ENCODE measurements around the gene SERPINB10.

The SERPINB10 gene

GRCh38 chr18:63980896-63981460 is 73.2 kb downstream of the SERPINB10 start:
- TF ChIP-seq, protein P1, sequence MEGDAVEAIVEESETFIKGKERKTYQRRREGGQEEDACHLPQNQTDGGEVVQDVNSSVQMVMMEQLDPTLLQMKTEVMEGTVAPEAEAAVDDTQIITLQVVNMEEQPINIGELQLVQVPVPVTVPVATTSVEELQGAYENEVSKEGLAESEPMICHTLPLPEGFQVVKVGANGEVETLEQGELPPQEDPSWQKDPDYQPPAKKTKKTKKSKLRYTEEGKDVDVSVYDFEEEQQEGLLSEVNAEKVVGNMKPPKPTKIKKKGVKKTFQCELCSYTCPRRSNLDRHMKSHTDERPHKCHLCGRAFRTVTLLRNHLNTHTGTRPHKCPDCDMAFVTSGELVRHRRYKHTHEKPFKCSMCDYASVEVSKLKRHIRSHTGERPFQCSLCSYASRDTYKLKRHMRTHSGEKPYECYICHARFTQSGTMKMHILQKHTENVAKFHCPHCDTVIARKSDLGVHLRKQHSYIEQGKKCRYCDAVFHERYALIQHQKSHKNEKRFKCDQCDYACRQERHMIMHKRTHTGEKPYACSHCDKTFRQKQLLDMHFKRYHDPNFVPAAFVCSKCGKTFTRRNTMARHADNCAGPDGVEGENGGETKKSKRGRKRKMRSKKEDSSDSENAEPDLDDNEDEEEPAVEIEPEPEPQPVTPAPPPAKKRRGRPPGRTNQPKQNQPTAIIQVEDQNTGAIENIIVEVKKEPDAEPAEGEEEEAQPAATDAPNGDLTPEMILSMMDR (IDR thresholded peaks at IDR 0.05), result no peak
- TF ChIP-seq ZFX (IDR thresholded peaks at IDR 0.05; ENCODE audit: borderline replicate concordance), result no peak
- no peak overlapping the region for H3K27ac ChIP-seq

GRCh38 chr18:63981719-63982118 is 74.0 kb downstream of the SERPINB10 start:
- no peak overlapping the region for H3K27ac ChIP-seq
- no peak for TF ChIP-seq ZFX (IDR thresholded peaks at IDR 0.05; ENCODE audit: borderline replicate concordance)
- TF ChIP-seq, protein P1 (IDR thresholded peaks at IDR 0.05), result no peak

- H3K27ac ChIP-seq, result no peak overlapping the region
- TF ChIP-seq, protein P1 (IDR thresholded peaks at IDR 0.05), result no peak
- no peak for TF ChIP-seq ZFX (IDR thresholded peaks at IDR 0.05; ENCODE audit: borderline replicate concordance)
These were observed 74.6 kb downstream of the SERPINB10 start for GRCh38 chr18:63982361-63982760.

Measured in 22Rv1 (cell line).